ENCODE data around the gene DCAF10. TPM values are rescaled to one million over a fixed set of nuclear protein-coding genes. Genes with fewer than 3 reads are reported as not detected.
"Not testable (repeated sequence)": the region's sequence is repeated elsewhere in the genome, so short reads cannot be mapped to it uniquely, and the experiment has no call there.

The DCAF10 gene
- total RNA-seq, 1 donor from 2014 or later: 20.7 TPM

GRCh38 chr9:37801287-37801850 lies 772 bp downstream of the DCAF10 start:
- no peaks in the 10 kb centered on the region for H3K27me3 ChIP-seq (ENCODE audit: control insufficient read depth, insufficient read depth, low read length)
- TF ChIP-seq CTCF (IDR thresholded peaks at IDR 0.05; ENCODE audit: insufficient read depth, low read length, poor library complexity, severe bottlenecking): no peak
- H3K4me3 ChIP-seq (ENCODE audit: low read depth, low read length): peak overlapping the region; percentile 88
- no peak for DNase-seq (ENCODE audit: low read depth)
- no peaks in the 10 kb centered on the region for H3K36me3 ChIP-seq (ENCODE audit: control insufficient read depth, insufficient read depth, low read length)

- no peak for TF ChIP-seq CTCF (IDR thresholded peaks at IDR 0.05; ENCODE audit: insufficient read depth, low read length, poor library complexity, severe bottlenecking)
- no peaks in the 10 kb centered on the region for H3K36me3 ChIP-seq (ENCODE audit: control insufficient read depth, insufficient read depth, low read length)
- H3K4me3 ChIP-seq (ENCODE audit: low read depth, low read length): peak overlapping the region; percentile 88
- DNase-seq (ENCODE audit: low read depth): no peak
- H3K27me3 ChIP-seq (ENCODE audit: control insufficient read depth, insufficient read depth, low read length): no peaks in the 10 kb centered on the region
Measured at GRCh38 chr9:37801959-37802711, 1.5 kb downstream of the DCAF10 start.

- no peak for DNase-seq (ENCODE audit: low read depth)
- Histone ChIP-seq H3K36me3 (ENCODE audit: control insufficient read depth, insufficient read depth, low read length) (no peaks in the 10 kb centered on the region), H3K27me3 (ENCODE audit: control insufficient read depth, insufficient read depth, low read length) (no peaks in the 10 kb centered on the region), H3K4me3 (ENCODE audit: low read depth, low read length) (no peak overlapping the region)
- TF ChIP-seq CTCF (IDR thresholded peaks at IDR 0.05; ENCODE audit: insufficient read depth, low read length, poor library complexity, severe bottlenecking): no peak
Measured at GRCh38 chr9:37806271-37806670, 5.7 kb downstream of the DCAF10 start.

GRCh38 chr9:37809676-37810075 lies 9.1 kb downstream of the DCAF10 start:
- DNase-seq (ENCODE audit: low read depth); H3K27me3 ChIP-seq (ENCODE audit: control insufficient read depth, insufficient read depth, low read length); H3K4me3 ChIP-seq (ENCODE audit: low read depth, low read length); H3K36me3 ChIP-seq (ENCODE audit: control insufficient read depth, insufficient read depth, low read length): not testable (repeated sequence)

- no peak for DNase-seq (ENCODE audit: low read depth)
- Histone ChIP-seq H3K27me3 (ENCODE audit: control insufficient read depth, insufficient read depth, low read length) (no peaks in the 10 kb centered on the region), H3K36me3 (ENCODE audit: control insufficient read depth, insufficient read depth, low read length) (no peaks in the 10 kb centered on the region), H3K4me3 (ENCODE audit: low read depth, low read length) (no peak overlapping the region)
- TF ChIP-seq CTCF (IDR thresholded peaks at IDR 0.05; ENCODE audit: insufficient read depth, low read length, poor library complexity, severe bottlenecking): no peak
Measured at GRCh38 chr9:37811906-37812476, 11.4 kb downstream of the DCAF10 start.

- no peaks in the 10 kb centered on the region for H3K27me3 ChIP-seq (ENCODE audit: control insufficient read depth, insufficient read depth, low read length)
- no peak for TF ChIP-seq CTCF (IDR thresholded peaks at IDR 0.05; ENCODE audit: insufficient read depth, low read length, poor library complexity, severe bottlenecking)
- no peak for DNase-seq (ENCODE audit: low read depth)
- H3K4me3 ChIP-seq (ENCODE audit: low read depth, low read length): no peak overlapping the region
- no peaks in the 10 kb centered on the region for H3K36me3 ChIP-seq (ENCODE audit: control insufficient read depth, insufficient read depth, low read length)
Measured at GRCh38 chr9:37812773-37813379, 12.3 kb downstream of the DCAF10 start.
